Stomach (tissue), 4 donors: ENCODE results near the gene IQSEC1.

ENCODE experiments used
- POLR2A ChIP-seq, 4 donors: fragments of 450-650 bp; IDR thresholded peaks; one replicate each; pipeline ENCODE4 v1.6.1; 2016; ENCODE audit warnings: antibody characterized with exemption in 4 of 4, control low read depth in 2 of 4, mild to moderate bottlenecking in 1 of 4, moderate library complexity in 1 of 4
- TF ChIP-seq, protein P1 (sequence below), 7 experiments: fragments of 450-650 bp in 4 of 7; fragments of 200-600 bp in 3 of 7; sonication (generic) in 3 of 7; IDR thresholded peaks; one replicate each; pipeline ENCODE4 v1.5.1; 2016 to 2019; ENCODE audit warnings: antibody characterized with exemption in 7 of 7, control low read depth in 2 of 7, mild to moderate bottlenecking in 1 of 7

GRCh38 chr3:13077431-13078162, 4.4 kb upstream of the IQSEC1 start:
- TF ChIP-seq, protein P1, sequence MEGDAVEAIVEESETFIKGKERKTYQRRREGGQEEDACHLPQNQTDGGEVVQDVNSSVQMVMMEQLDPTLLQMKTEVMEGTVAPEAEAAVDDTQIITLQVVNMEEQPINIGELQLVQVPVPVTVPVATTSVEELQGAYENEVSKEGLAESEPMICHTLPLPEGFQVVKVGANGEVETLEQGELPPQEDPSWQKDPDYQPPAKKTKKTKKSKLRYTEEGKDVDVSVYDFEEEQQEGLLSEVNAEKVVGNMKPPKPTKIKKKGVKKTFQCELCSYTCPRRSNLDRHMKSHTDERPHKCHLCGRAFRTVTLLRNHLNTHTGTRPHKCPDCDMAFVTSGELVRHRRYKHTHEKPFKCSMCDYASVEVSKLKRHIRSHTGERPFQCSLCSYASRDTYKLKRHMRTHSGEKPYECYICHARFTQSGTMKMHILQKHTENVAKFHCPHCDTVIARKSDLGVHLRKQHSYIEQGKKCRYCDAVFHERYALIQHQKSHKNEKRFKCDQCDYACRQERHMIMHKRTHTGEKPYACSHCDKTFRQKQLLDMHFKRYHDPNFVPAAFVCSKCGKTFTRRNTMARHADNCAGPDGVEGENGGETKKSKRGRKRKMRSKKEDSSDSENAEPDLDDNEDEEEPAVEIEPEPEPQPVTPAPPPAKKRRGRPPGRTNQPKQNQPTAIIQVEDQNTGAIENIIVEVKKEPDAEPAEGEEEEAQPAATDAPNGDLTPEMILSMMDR (IDR thresholded peaks at IDR 0.05) = no peak
- no peak for TF ChIP-seq POLR2A (IDR thresholded peaks at IDR 0.05)
